ENCODE measurements around the gene SLC17A7. TPM values are rescaled to one million over a fixed set of nuclear protein-coding genes. Genes with fewer than 3 reads are reported as not detected.

The SLC17A7 gene
- total RNA-seq, 1 experiment from 2014 or later, result 1.6 TPM

DNA sequence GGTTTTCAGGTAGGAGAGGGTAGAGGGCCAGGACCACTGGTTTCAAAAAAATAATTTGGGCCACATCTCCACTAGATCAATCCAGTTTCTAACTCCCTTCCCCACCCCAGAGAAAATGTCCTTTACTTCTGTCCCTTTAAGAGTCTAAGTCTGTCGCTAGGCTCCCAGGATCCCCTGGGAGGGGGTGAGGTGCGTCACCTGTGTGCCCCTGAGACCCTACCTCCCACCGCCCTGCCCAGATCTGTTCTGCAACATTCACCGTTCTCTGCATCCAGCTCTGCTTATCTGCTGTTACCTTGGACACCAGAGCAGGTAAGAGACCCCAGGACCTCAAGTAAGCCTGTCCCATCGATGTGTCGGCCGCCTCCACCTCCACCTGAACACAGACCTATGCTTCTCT, 16.1 kb downstream of the SLC17A7 start, which contains the start of gene GFY (continued):
- TF ChIP-seq, protein P1, sequence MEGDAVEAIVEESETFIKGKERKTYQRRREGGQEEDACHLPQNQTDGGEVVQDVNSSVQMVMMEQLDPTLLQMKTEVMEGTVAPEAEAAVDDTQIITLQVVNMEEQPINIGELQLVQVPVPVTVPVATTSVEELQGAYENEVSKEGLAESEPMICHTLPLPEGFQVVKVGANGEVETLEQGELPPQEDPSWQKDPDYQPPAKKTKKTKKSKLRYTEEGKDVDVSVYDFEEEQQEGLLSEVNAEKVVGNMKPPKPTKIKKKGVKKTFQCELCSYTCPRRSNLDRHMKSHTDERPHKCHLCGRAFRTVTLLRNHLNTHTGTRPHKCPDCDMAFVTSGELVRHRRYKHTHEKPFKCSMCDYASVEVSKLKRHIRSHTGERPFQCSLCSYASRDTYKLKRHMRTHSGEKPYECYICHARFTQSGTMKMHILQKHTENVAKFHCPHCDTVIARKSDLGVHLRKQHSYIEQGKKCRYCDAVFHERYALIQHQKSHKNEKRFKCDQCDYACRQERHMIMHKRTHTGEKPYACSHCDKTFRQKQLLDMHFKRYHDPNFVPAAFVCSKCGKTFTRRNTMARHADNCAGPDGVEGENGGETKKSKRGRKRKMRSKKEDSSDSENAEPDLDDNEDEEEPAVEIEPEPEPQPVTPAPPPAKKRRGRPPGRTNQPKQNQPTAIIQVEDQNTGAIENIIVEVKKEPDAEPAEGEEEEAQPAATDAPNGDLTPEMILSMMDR (IDR thresholded peaks at IDR 0.05), result no peak
- TF ChIP-seq, protein P2, sequence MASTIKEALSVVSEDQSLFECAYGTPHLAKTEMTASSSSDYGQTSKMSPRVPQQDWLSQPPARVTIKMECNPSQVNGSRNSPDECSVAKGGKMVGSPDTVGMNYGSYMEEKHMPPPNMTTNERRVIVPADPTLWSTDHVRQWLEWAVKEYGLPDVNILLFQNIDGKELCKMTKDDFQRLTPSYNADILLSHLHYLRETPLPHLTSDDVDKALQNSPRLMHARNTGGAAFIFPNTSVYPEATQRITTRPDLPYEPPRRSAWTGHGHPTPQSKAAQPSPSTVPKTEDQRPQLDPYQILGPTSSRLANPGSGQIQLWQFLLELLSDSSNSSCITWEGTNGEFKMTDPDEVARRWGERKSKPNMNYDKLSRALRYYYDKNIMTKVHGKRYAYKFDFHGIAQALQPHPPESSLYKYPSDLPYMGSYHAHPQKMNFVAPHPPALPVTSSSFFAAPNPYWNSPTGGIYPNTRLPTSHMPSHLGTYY (CRISPR knock-in tag; IDR thresholded peaks at IDR 0.05), result no peak
- TF ChIP-seq ZNF232 (CRISPR knock-in tag; IDR thresholded peaks at IDR 0.05) (no peak), ZNF671 (CRISPR knock-in tag; IDR thresholded peaks at IDR 0.05) (no peak), NFATC4 (CRISPR knock-in tag; IDR thresholded peaks at IDR 0.05) (no peak), JUN (CRISPR knock-in tag; IDR thresholded peaks at IDR 0.05) (no peak), ZNF263 (CRISPR knock-in tag; IDR thresholded peaks at IDR 0.05; ENCODE audit: low read depth) (no peak), ZNF532 (CRISPR knock-in tag; IDR thresholded peaks at IDR 0.05; ENCODE audit: borderline replicate concordance) (no peak), AR (CRISPR knock-in tag; IDR thresholded peaks at IDR 0.05) (no peak), FOXK1 (CRISPR knock-in tag; IDR thresholded peaks at IDR 0.05) (no peak)
- TF ChIP-seq, protein P3, sequence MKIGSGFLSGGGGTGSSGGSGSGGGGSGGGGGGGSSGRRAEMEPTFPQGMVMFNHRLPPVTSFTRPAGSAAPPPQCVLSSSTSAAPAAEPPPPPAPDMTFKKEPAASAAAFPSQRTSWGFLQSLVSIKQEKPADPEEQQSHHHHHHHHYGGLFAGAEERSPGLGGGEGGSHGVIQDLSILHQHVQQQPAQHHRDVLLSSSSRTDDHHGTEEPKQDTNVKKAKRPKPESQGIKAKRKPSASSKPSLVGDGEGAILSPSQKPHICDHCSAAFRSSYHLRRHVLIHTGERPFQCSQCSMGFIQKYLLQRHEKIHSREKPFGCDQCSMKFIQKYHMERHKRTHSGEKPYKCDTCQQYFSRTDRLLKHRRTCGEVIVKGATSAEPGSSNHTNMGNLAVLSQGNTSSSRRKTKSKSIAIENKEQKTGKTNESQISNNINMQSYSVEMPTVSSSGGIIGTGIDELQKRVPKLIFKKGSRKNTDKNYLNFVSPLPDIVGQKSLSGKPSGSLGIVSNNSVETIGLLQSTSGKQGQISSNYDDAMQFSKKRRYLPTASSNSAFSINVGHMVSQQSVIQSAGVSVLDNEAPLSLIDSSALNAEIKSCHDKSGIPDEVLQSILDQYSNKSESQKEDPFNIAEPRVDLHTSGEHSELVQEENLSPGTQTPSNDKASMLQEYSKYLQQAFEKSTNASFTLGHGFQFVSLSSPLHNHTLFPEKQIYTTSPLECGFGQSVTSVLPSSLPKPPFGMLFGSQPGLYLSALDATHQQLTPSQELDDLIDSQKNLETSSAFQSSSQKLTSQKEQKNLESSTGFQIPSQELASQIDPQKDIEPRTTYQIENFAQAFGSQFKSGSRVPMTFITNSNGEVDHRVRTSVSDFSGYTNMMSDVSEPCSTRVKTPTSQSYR (CRISPR knock-in tag; IDR thresholded peaks at IDR 0.05), result no peak

- no peak for ATAC-seq
- H3K4me1 Mint-ChIP-seq, result peaks cover 76% of the 10 kb centered on the region
- ChIA-PET CTCF (interaction anchor here (0.5 to 4.5 kb wide), 6 partner anchors 12 to 1055 kb away, joined by 3 to 24 read pairs (median 4); partner anchors contain the start of gene GYS1), POLR2A (no interaction called here)
- peaks cover 96% of the 10 kb centered on the region for H3K27me3 Mint-ChIP-seq (ENCODE audit: low read depth)
- no peaks in the 10 kb centered on the region for H3K36me3 Mint-ChIP-seq
- DNase-seq (ENCODE audit: low spot score), result no peak
- H3K4me3 Mint-ChIP-seq, result peak overlapping the region; percentile 53
- no peaks in the 10 kb centered on the region for H3K9me3 Mint-ChIP-seq
- no peak overlapping the region for H3K27ac Mint-ChIP-seq
- no peak for TF ChIP-seq ZNF317 (CRISPR knock-in tag; IDR thresholded peaks at IDR 0.05; ENCODE audit: borderline replicate concordance, low read depth)
- TF ChIP-seq ZNF263 (CRISPR knock-in tag; IDR thresholded peaks at IDR 0.05; ENCODE audit: low read depth), result no peak
- no peak for TF ChIP-seq ZNF423 (CRISPR knock-in tag; IDR thresholded peaks at IDR 0.05)
- no peak for TF ChIP-seq CREB1 (CRISPR knock-in tag; IDR thresholded peaks at IDR 0.05)
- no peak for TF ChIP-seq NFYB (CRISPR knock-in tag; conservative IDR thresholded peaks at IDR 0.05; ENCODE audit: low read depth)
- no peak for TF ChIP-seq PRRX2 (CRISPR knock-in tag; IDR thresholded peaks at IDR 0.05)
- no peak for TF ChIP-seq ZNF671 (CRISPR knock-in tag; IDR thresholded peaks at IDR 0.05)
- TF ChIP-seq, protein P4, sequence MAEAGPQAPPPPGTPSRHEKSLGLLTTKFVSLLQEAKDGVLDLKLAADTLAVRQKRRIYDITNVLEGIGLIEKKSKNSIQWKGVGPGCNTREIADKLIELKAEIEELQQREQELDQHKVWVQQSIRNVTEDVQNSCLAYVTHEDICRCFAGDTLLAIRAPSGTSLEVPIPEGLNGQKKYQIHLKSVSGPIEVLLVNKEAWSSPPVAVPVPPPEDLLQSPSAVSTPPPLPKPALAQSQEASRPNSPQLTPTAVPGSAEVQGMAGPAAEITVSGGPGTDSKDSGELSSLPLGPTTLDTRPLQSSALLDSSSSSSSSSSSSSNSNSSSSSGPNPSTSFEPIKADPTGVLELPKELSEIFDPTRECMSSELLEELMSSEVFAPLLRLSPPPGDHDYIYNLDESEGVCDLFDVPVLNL (CRISPR knock-in tag; IDR thresholded peaks at IDR 0.05; ENCODE audit: borderline replicate concordance, low read depth), result no peak
- no peak for TF ChIP-seq ZNF532 (CRISPR knock-in tag; IDR thresholded peaks at IDR 0.05; ENCODE audit: borderline replicate concordance)
Measured at GRCh38 chr19:49423985-49424303, 17.4 kb downstream of the SLC17A7 start.

All from WTC11 (cell line).